ENCODE results near the gene GLIPR1.
A peak's percentile ranks its signal among the peaks of the same experiment; 100 is the strongest.
"Not testable (repeated sequence)": the region's sequence is repeated elsewhere in the genome, so short reads cannot be mapped to it uniquely, and the experiment has no call there.

Gene GLIPR1

GRCh38 chr12:75474116-75474515 is 6.4 kb upstream of the GLIPR1 start:
- DNase-seq (ENCODE audit: low read depth), result no peak

GRCh38 chr12:75476071-75476470 is 4.5 kb upstream of the GLIPR1 start:
- no peak for DNase-seq (ENCODE audit: low read depth)

GRCh38 chr12:75477137-75477536 is 3.4 kb upstream of the GLIPR1 start:
- no peak for DNase-seq (ENCODE audit: low read depth)

- no peak for DNase-seq (ENCODE audit: low read depth)
These were observed 2.3 kb upstream of the GLIPR1 start for GRCh38 chr12:75478116-75478794.

- no peak for DNase-seq (ENCODE audit: low read depth)
These were observed 543 bp upstream of the GLIPR1 start for GRCh38 chr12:75479963-75480461.

- DNase-seq (ENCODE audit: low read depth), result no peak
These were observed 604 bp downstream of the GLIPR1 start for GRCh38 chr12:75481013-75481705.

GRCh38 chr12:75481774-75482173 is 1.2 kb downstream of the GLIPR1 start:
- no peak for DNase-seq (ENCODE audit: low read depth)

- DNase-seq (ENCODE audit: low read depth), result no peak
These were observed 2.1 kb downstream of the GLIPR1 start for GRCh38 chr12:75482646-75483045.

GRCh38 chr12:75483431-75483830 is 2.9 kb downstream of the GLIPR1 start:
- no peak for DNase-seq (ENCODE audit: low read depth)

- DNase-seq (ENCODE audit: low read depth), result not testable (repeated sequence)
These were observed 3.9 kb downstream of the GLIPR1 start for GRCh38 chr12:75484450-75484849.

GRCh38 chr12:75487308-75487707 is 6.8 kb downstream of the GLIPR1 start:
- no peak for DNase-seq (ENCODE audit: low read depth)

- DNase-seq (ENCODE audit: low read depth), result no peak
These were observed 8.0 kb downstream of the GLIPR1 start for GRCh38 chr12:75488553-75488952.

- no peak for DNase-seq (ENCODE audit: low read depth)
These were observed 8.6 kb downstream of the GLIPR1 start for GRCh38 chr12:75489187-75489586.

- DNase-seq (ENCODE audit: low read depth), result no peak
These were observed 9.2 kb downstream of the GLIPR1 start for GRCh38 chr12:75489613-75490210.

- no peak for DNase-seq (ENCODE audit: low read depth)
These were observed 10.6 kb downstream of the GLIPR1 start for GRCh38 chr12:75491169-75491568.

- no peak for DNase-seq (ENCODE audit: low read depth)
These were observed 22.9 kb downstream of the GLIPR1 start for GRCh38 chr12:75503459-75503858.

GRCh38 chr12:75503866-75504265 is 23.3 kb downstream of the GLIPR1 start:
- DNase-seq (ENCODE audit: low read depth), result no peak

GRCh38 chr12:75505706-75506312 is 25.3 kb downstream of the GLIPR1 start:
- DNase-seq (ENCODE audit: low read depth), result no peak

- no peak for DNase-seq (ENCODE audit: low read depth)
These were observed 26.5 kb downstream of the GLIPR1 start for GRCh38 chr12:75507086-75507485.

- no peak for DNase-seq (ENCODE audit: low read depth)
These were observed 27.6 kb downstream of the GLIPR1 start for GRCh38 chr12:75508159-75508558.

GRCh38 chr12:75509621-75510020 is 29.1 kb downstream of the GLIPR1 start:
- DNase-seq (ENCODE audit: low read depth), result no peak

GRCh38 chr12:75511116-75512048 is 30.8 kb downstream of the GLIPR1 start, which contains the start of gene KRR1:
Gene KRR1, minus strand, starts transcription at chr12:75511609. Its CDS starts 12 bp downstream, at chr12:75511597.
- peak; percentile 79 for DNase-seq (ENCODE audit: low read depth)
